Cardiac septum (tissue), 1 donor: ENCODE measurements around the gene GLIPR2. TPM values are rescaled to one million over a fixed set of nuclear protein-coding genes. Genes with fewer than 3 reads are reported as not detected.
"Not testable (repeated sequence)": the region's sequence is repeated elsewhere in the genome, so short reads cannot be mapped to it uniquely, and the experiment has no call there.

Source experiments
- DNase-seq: peaks from one replicate; pipeline ENCODE4 v3.0.0-alpha.2; 2020; ENCODE audit warnings: low spot score
- intact Hi-C: fragments of 100-400 bp; cut with DNase I; formaldehyde crosslinking; loops from one replicate; pipeline ENCODE4 v1.14.0; 2022
- total RNA-seq: library from RNA; stranded (reverse); fragmentation: NEBNext Ultra II Directional; extraction: Animal tissue kit (Norgen Biotek cat#: 25700); gene quantifications from one replicate; pipeline ENCODE4 v1.2.1, GENCODE V29; 2021
- donor health status: DM: no; HTN: no; CAD: no.

GLIPR2 gene
- total RNA-seq, 1 donor from 2014 or later: 6.6 TPM

GRCh38 chr9:36119476-36119875 lies 17.1 kb upstream of the GLIPR2 start:
- intact Hi-C loops: no loop called here
- DNase-seq: no peak

- intact Hi-C loops: no loop called here
- no peak for DNase-seq
These were observed 15.8 kb upstream of the GLIPR2 start for GRCh38 chr9:36120705-36121104.

GRCh38 chr9:36121971-36122370 lies 14.6 kb upstream of the GLIPR2 start:
- intact Hi-C loops: no loop called here
- no peak for DNase-seq

GRCh38 chr9:36123515-36123914 lies 13.0 kb upstream of the GLIPR2 start:
- intact Hi-C loops: no loop called here
- no peak for DNase-seq

- DNase-seq: peak; percentile 62
- intact Hi-C loops: no loop called here
These were observed 11.3 kb upstream of the GLIPR2 start for GRCh38 chr9:36125062-36125855.

DNA sequence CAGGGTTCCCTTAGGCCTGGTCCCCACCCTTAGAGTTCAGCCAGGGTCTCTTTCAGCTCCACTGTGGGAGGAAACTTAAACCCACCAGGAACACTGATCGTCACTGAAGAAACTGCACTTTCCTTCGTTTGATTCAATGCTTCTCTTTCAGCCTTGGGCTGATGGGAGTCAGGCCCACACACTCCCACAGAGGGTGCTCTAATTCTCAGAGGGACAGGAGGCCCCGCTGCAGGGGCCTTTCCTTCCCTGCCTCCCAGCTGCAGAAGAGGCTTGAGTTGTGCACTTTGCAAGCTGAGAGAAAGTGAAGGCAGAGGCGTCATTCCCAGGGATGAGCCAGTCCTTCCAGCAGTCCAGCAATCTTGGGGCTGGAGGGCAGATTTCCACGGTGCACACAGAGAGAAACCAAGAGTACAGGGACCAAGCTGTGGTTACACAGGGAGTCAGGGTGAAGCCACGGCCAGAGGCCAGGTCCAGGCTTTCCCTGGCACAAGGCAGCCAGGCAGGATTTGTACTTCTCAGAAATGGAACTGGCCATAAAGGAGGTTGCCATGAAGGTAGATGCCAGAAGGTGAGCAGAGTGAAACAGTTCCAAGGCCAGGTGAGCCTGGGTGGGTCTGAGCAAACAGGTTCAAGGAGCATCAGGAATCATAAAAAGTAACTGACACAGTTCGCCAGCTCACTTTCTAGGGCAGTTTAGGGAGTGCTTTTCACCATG lies 10.4 kb upstream of the GLIPR2 start:
- intact Hi-C loops: no loop called here
- DNase-seq: peak; percentile 66

DNA sequence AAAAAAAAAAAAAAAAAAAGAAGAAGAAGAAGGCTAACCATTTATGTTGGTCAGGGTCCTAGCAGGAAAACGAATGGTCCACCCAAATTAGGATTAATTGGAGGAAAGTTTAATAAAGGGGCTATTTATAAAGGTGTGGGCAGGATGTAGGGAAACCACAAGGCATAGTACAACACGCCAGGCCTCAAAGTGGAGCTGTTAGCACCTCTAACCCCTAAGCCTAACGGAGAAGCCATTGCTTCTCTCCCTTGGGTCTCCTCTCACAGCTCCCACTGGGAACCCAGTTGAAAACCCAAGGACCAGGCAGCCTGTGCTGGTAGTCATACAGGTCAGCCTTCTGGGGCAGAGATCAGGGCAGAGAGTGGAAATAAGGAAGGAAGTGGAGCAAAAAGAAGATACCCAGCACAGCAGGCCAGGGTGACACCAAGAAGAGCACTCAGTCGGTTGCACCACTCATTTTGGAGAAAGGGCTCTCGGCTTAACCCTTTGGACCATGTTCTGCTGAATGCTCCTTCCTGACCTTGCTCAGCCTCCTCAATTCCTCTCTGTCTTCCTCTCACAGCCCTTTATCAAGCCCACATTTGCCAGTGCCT lies 8.8 kb upstream of the GLIPR2 start:
- intact Hi-C loops: no loop called here
- DNase-seq: peak; percentile 77

DNA sequence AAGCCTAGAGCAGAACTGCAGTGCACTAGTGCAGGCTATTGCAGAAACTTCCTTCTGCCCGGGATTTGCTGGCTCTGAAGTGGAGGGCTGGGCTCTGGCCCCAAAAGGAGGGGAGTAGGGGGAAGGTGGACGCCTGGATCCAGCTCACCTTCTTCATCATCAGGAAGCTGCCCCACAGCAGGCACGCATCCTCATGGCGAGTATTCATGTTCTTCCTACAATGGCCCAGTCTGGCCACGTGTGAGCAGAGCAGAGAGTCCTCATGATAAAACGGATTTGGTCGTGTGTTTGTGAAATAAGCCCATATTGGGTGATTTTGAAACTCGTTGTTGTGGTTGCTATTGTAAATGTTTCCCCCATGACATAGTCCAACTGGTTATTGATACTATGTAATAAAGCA lies 8.2 kb upstream of the GLIPR2 start:
- DNase-seq: peak; percentile 62
- intact Hi-C loops: no loop called here

DNA sequence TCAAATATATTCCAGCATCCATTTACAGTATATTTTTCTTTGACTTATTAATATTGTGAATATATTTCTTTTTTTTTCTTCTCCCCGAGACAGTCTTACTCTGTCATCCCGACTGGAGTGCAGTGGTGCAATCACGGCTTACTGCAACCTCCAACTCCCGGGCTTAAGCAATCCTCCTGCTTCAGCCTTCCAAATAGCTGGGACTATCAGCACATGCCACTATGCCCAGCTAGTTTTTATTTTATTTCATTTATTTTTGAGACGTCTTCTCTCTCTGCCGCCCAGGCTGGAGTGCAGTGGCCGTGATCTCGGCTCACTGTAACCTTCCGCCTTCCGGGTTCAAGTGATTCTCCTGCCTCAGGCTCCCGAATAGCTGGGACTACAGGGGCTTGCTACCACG lies 7.4 kb upstream of the GLIPR2 start:
- intact Hi-C loops: no loop called here
- DNase-seq: no peak

- DNase-seq, intact Hi-C loops: not testable (repeated sequence)
These were observed 4.9 kb upstream of the GLIPR2 start for GRCh38 chr9:36131666-36132065.

GRCh38 chr9:36132086-36132485 lies 4.4 kb upstream of the GLIPR2 start:
- intact Hi-C loops: no loop called here

GRCh38 chr9:36134761-36135505 lies 1.6 kb upstream of the GLIPR2 start:
- intact Hi-C loops: no loop called here
- no peak for DNase-seq

More at GRCh38 chr9:36132086-36132485, 4.4 kb upstream of the GLIPR2 start:
- no peak for DNase-seq

- intact Hi-C loops: no loop called here
- no peak for DNase-seq
These were observed 727 bp upstream of the GLIPR2 start for GRCh38 chr9:36135741-36136271.

DNA sequence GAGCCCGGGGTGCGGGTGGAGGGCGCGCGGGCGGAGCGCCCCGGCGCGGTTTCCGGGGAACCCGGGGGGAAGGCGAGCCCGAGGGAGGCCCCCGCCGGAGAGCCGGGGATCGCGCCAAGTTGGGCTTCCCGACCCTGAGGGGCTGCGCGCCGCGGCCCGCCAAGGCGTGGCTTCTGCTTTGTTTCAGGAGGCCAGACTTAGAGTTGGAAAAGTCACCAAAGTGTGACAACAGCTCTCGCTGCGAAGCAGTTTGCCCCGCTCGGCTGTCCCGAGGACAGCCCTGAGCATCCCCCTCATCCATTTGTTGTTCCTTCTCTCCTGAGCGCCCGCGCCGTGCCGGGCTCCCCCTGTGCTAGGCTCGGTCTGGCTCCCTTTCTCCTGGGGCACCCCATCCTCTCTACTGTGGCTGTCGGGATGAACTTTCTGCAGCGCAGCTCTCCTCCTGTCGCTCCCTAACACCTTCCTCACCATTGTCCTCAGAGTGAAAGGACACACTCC lies 410 bp downstream of the GLIPR2 start:
- no peak for DNase-seq
- intact Hi-C loops: no loop called here

DNA sequence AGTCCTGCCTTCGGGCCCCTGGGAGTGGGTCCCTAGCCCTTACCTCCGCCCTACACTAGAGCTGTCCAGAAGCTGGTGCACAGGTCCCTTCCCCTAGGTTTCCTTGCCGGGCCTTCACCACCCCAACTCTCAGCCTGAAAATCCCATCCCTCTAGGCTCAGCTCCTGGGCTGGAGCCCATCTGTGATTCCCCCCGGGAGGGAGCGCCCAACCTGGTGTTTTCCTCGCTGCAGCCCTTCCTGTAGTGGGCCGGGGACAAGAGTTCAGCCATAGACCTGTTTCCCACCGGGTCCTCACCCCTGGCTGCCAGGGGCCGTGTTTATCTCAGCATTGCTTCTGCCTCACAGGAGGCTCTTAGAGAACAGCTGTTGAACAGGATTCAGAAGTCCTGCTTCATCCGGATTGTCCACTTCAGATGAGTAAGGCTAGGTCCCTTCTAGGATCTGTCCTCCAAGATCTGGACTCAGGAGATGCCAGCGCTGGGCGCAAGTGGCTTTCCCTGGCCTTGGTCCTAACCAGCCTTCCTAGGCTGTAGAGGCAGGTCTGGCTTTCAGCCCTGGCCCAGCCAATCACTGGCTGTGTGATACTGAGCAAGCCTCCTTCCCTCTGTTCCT lies 965 bp downstream of the GLIPR2 start:
- intact Hi-C loops: no loop called here
- DNase-seq: no peak

GRCh38 chr9:36138496-36138895 lies 2.0 kb downstream of the GLIPR2 start:
- no peak for DNase-seq
- intact Hi-C loops: no loop called here

- no peak for DNase-seq
- intact Hi-C loops: no loop called here
These were observed 2.4 kb downstream of the GLIPR2 start for GRCh38 chr9:36138901-36139300.

DNA sequence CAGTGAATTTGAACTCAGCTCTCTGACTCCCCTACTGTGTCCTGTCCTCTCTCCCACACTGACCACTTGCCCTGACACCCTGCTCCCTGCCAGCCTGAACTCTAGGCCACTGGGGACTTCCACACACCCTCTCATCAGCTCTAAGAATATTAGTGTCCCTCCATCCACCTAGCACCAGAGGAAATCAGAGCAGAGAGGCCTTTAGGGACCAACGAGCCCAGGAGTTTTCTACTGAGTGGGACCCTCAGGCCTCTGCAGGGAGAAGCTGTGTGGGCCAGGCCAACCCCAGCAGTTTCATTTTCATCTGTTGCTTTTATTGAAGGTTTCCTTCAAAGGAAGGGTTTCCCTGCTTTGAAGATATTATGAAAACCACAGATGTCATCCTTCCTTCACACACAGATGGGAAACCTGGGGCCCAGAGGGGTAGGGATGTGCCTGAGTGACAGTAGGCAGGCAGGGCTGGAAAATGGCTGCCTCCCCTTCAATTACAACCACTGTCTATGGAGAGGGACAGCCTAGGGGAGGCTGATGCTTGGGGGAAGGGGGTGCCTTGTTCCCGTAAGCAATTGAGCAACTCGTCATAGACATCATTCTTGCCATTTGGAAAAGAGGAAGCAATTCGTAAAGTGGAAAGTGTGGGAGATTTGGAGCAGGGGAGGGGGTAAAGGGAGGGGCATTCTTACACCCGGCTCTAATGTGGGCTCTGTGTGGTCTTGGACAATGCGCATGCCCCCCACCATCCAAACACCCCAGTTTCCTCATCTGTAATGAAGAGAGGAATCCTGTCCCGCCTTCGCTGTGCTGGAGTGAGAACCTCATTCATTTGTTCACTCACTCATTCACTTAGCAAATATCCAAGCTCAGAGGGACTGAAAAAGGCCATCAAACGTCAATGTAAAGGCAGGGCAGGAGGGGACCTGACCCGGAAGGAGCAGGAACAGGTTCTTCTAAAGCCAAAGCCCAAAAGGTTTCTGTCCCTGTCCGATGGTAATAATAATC lies 3.9 kb downstream of the GLIPR2 start:
- intact Hi-C loops: no loop called here
- no peak for DNase-seq
